ENCODE results near the gene KIF21A. TPM values are rescaled to one million over a fixed set of nuclear protein-coding genes. Genes with fewer than 3 reads are reported as not detected.

The KIF21A gene
- total RNA-seq, 1 donor from 2014 or later, result 54.8 TPM

- no peak for DNase-seq (ENCODE audit: low read depth, low spot score)
- Mint-ChIP-seq H3K27ac (ENCODE audit: unreplicated experiment) (no peak overlapping the region), H3K4me3 (no peak overlapping the region), H3K9me3 (no peaks in the 10 kb centered on the region), H3K4me1 (no peaks in the 10 kb centered on the region), H3K27me3 (ENCODE audit: low read depth) (no peaks in the 10 kb centered on the region), H3K36me3 (ENCODE audit: low read depth) (peaks cover 13% of the 10 kb centered on the region)
- no peak for TF ChIP-seq CTCF (conservative IDR thresholded peaks at IDR 0.05)
These were observed 110.2 kb downstream of the KIF21A start for GRCh38 chr12:39332661-39333175.

GRCh38 chr12:39331539-39332261 is 111.2 kb downstream of the KIF21A start:
- peaks cover 13% of the 10 kb centered on the region for H3K36me3 Mint-ChIP-seq (ENCODE audit: low read depth)
- H3K27ac Mint-ChIP-seq (ENCODE audit: unreplicated experiment), result no peak overlapping the region
- no peak for DNase-seq (ENCODE audit: low read depth, low spot score)
- no peak for TF ChIP-seq CTCF (conservative IDR thresholded peaks at IDR 0.05)
- no peaks in the 10 kb centered on the region for H3K9me3 Mint-ChIP-seq
- H3K27me3 Mint-ChIP-seq (ENCODE audit: low read depth), result no peaks in the 10 kb centered on the region
- no peaks in the 10 kb centered on the region for H3K4me1 Mint-ChIP-seq
- no peak overlapping the region for H3K4me3 Mint-ChIP-seq

- no peak for DNase-seq (ENCODE audit: low read depth, low spot score)
- Mint-ChIP-seq H3K27me3 (ENCODE audit: low read depth) (no peaks in the 10 kb centered on the region), H3K4me1 (no peaks in the 10 kb centered on the region), H3K36me3 (ENCODE audit: low read depth) (peaks cover 15% of the 10 kb centered on the region), H3K4me3 (no peak overlapping the region), H3K9me3 (no peaks in the 10 kb centered on the region), H3K27ac (ENCODE audit: unreplicated experiment) (no peak overlapping the region)
- TF ChIP-seq CTCF (conservative IDR thresholded peaks at IDR 0.05), result no peak
These were observed 113.0 kb downstream of the KIF21A start for GRCh38 chr12:39329876-39330275.

- Mint-ChIP-seq H3K27ac (ENCODE audit: unreplicated experiment) (no peak overlapping the region), H3K36me3 (ENCODE audit: low read depth) (peaks cover 15% of the 10 kb centered on the region), H3K27me3 (ENCODE audit: low read depth) (no peaks in the 10 kb centered on the region), H3K4me1 (no peaks in the 10 kb centered on the region), H3K9me3 (no peaks in the 10 kb centered on the region), H3K4me3 (no peak overlapping the region)
- no peak for TF ChIP-seq CTCF (conservative IDR thresholded peaks at IDR 0.05)
- DNase-seq (ENCODE audit: low read depth, low spot score), result no peak
These were observed 113.9 kb downstream of the KIF21A start for GRCh38 chr12:39329018-39329417.

- DNase-seq (ENCODE audit: low read depth, low spot score), result no peak
- H3K4me1 Mint-ChIP-seq, result no peaks in the 10 kb centered on the region
- H3K36me3 Mint-ChIP-seq (ENCODE audit: low read depth), result peaks cover 15% of the 10 kb centered on the region
- H3K4me3 Mint-ChIP-seq, result no peak overlapping the region
- H3K27ac Mint-ChIP-seq (ENCODE audit: unreplicated experiment), result no peak overlapping the region
- no peaks in the 10 kb centered on the region for H3K9me3 Mint-ChIP-seq
- no peak for TF ChIP-seq CTCF (conservative IDR thresholded peaks at IDR 0.05)
- H3K27me3 Mint-ChIP-seq (ENCODE audit: low read depth), result no peaks in the 10 kb centered on the region
These were observed 115.0 kb downstream of the KIF21A start for GRCh38 chr12:39327965-39328364.
